COLO668 (cell line): ENCODE measurements around the gene PRKCH.

ENCODE experiments used
- DNase-seq: peaks from one replicate; lab custom pipeline; 2025; ENCODE audit not compliant: unreplicated experiment; lab: John Stamatoyannopoulos, UW

The PRKCH gene

DNA sequence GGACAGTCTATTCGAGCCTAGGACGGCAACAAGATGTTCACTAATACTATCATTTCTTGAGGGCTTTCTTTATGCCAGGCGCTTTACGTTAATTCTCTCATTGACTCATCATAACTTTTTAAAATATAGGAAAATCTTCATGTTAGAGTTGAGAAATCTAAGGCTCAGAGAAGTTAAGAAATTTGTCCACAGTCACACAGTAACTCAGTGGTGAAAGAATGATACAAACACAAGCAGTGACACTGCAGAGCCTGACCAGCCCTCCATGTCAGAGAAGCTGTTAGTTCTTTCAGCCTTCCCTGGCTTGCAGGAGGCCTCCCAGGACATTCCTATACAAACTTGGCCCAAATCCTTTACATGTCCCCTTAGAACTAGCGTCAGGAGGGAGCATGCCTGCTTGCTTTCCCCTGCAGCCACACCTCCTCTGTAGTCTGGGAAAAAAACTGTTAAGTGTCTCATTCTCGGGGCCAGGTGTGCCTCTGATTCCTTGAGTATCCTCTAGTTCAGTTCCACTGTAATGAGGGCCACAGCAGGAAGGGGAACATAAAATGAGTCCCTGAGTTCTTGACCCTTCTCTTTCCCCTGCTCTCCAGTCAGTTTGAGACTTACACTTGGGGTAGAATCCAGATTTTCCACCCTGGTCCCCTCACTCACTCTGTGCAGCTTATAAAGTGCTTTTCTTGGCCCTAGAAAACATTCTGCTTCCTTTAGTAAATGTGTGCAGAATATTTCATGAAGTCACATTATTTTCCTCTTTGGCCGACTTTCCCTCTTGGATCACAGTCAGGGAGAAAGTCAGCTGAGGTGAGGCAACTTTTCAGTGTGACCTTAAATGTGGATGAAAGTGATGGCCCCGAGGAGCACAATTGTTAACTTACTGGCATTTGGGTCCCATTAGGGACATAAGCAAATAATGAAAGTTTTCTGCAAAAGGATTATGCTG is 221.7 kb downstream of the PRKCH start:
- no peak for DNase-seq

DNA sequence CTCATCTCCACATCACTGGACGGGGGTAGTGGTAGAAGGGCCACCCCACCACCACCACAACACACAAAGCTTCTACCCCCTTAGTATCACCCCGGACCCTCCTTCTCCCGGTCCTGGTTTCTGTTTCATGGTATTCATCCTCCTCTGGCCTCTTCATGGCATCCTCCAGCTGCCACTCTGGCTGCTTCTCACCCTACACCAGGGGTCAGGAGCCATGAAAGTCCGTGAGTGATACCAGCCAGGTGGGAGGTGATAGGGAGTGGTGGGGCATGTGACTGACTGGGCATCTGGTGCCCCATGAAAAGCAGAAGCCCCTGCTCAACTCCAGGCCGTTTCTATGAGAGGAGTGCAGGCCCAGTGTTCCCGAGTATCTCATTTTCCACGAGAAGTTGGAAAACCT is 222.6 kb downstream of the PRKCH start:
- no peak for DNase-seq

DNA sequence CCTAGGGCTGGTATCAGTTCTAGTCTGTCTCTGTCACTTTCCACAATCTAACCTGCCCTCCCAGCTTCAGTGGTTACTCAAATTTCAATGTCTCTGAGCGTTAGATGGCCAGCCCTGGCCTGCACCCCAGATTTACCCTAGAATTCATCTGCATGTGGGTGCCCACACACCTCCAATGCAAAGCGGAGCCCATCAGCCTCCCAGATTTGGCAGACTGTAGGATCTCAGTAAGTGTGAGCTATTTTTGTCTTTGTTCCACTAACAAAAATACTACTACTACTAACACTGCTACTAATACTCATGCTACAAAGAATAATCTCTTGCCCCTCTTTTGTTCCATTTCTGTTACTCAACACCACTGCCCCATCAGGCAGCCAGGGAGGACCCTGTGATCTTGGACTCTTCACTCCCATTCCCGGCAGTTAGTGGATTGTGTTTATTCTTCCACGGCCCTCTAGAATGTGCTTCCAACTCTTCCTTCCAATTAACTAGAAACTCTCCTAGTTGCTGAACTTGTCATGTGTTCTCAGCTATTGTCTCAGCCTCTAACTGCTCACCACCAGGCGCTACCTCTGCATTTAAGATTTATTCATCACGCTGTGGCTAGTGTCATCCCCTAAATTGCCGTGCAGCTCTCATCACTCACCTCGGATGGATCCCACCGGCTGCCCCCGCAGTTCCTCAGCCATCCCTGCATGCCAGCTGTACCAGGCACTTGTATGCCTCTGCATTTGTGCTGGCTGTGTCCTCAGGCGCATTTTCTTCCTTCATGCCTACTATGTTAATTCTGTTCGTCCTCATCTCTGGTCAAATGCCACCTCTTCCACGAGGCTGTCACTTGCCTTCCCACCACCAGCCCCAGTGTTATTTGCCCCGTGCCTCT is 223.3 kb downstream of the PRKCH start:
- DNase-seq = no peak

DNA sequence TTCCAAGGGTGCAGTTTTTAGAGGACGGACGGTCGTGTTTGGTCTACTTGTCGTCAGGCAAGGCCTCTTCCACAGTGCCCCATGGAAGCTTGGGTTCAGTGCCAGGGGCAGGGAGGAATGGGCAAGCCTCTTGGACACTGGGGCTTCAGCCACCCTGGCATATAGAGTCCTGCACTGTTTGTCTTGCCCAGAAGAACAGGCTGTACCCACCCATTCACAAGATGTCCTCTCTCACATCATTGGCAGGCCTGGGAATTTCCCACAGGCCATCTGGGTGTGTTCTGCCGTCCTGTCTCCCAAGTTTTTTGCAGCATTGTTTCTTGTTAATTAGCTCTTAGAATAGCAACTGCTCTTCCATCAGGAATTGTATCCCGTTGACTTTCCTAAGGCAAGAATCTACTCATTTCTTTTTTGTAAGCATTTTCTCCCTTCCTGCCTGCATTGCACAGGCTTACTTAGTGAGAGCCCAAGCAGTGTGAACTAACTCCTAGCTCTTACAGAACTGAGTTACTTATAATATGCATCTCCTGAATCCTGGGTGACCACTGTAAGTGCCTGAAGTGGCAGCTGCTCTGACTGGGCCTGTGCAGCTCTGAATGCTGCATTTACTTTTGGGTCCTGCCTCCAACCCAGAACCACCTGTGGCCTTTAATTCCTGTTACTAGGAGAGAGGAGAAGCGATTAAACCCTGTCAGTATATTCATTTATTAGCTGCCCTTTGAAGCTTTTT is 224.5 kb downstream of the PRKCH start:
- DNase-seq = no peak

DNA sequence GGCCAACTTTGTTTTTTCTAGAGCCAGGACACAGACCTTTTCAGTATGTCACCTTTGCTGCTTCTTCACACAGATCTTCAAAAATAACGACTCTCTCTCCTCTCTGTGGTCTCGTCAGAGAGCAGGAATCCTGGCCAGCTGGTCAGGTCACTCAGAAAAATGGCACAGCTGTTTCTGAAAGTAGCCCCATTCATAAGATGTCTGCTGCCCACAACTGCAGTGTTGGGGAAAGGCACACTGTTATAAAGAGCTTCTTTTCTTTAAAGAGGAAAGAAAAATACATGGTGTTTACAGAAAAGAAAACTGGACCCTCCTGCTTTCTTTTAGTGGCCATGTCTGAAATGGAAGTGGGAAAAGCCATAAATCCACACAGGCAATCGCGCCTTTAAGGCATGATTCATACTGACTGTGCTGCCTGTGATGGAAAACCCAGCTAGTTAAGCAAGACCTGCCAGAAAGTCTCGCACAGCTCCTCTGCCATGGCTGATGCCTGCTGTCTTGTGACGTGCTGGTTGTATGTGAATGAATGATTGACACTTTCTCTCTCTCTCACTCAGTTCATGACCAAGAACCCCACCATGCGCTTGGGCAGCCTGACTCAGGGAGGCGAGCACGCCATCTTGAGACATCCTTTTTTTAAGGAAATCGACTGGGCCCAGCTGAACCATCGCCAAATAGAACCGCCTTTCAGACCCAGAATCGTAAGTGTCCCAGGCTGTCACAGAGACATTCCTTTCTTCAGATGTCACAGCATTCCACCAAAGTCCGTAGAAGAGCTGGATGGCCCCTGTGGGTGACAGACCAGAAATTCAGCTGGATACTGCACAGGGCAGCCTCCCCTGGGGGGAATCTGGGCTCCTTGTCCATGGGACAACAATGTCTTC is 226.0 kb downstream of the PRKCH start:
- no peak for DNase-seq

DNA sequence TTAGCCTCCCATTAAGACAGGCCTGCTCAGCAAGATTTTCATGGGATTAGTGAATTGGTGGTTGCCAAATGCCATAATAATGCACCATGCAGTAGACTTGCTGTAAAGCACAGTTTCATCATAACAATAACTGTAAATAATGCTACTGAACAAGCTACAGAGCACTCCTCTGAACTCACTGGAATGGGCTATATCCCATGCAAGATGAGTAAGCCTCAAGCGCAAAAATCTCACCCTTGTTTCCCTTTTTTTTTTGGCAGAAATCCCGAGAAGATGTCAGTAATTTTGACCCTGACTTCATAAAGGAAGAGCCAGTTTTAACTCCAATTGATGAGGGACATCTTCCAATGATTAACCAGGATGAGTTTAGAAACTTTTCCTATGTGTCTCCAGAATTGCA is 228.0 kb downstream of the PRKCH start:
- no peak for DNase-seq

DNA sequence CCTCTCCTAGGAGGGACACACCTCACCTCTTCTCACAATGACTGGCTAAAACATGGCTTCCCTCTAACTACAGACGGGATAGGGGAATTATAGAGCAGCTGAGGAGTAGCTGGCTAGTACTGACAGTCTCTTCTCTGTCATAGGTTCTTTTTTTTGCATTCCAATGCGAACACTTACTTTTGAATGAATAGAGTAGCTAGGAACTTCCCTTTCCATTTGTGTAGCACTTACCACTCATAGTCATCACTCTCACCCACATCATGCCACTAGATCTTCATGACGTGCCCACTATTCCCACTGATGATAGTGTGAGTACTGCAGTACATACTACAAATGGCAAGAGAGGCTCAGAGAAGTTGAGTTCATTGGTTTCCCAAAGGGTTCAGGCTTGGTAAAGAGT is 230.0 kb downstream of the PRKCH start:
- no peak for DNase-seq

DNA sequence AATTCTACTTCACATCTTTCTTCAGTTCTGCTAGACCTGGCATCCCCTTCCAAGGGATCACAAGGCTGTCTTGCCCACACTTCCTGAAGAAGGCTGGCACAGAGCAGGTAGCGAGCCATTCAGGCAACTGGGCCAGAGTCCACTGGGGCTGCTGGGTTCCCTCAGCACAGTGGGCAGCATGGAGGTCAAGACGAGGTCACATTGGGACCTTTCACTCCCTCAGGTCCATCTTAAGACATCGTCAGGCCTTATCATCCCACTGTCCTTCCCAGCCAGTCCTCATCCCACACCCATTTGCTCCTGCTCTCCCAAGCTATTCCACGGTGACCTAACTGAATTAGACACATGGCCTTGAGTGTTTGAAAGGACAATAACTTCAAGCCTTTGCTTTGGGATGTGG is 230.9 kb downstream of the PRKCH start:
- no peak for DNase-seq

DNA sequence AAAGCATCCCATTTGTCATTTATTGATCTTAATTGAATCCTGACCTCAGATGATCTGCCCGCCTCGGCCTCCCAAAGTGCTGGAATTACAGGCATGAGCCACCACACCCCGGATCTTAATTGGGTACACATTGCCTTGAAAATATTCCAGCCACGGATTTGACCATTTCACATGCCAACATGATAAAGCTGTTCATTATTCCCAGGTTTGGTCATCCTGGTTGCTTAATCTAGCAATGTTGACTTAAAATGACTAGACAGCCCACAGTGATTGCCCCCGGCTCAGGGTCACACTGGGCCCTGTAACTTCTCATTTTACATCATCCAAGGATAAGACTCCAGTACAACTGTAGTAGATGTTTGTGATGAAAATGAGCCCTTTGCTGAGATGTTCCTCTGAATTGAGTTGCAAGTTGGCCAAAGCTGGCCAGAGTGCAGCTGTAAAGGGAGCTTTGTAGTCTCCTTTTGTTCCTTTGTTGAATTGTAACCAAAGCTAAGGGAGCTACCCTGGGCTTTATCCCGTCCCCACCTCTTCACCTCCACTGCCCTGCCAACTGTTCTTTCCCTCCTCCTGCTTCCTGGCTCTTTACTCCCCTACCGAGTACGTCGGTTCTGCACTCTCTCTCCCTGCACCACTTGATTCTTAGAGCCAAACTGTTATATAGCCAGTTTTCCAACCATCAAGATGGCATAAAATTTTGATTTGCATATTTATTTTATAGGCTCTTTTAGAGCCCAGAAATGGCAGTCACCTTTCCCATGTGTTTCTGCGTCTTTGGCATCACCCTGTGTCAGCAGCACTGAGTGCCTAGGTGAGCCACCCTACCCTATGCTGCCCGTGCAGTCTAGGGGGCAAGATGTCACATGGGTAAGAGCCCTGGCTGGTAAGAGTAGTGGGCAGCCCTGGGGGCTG is 232.6 kb downstream of the PRKCH start:
- DNase-seq = no peak

DNA sequence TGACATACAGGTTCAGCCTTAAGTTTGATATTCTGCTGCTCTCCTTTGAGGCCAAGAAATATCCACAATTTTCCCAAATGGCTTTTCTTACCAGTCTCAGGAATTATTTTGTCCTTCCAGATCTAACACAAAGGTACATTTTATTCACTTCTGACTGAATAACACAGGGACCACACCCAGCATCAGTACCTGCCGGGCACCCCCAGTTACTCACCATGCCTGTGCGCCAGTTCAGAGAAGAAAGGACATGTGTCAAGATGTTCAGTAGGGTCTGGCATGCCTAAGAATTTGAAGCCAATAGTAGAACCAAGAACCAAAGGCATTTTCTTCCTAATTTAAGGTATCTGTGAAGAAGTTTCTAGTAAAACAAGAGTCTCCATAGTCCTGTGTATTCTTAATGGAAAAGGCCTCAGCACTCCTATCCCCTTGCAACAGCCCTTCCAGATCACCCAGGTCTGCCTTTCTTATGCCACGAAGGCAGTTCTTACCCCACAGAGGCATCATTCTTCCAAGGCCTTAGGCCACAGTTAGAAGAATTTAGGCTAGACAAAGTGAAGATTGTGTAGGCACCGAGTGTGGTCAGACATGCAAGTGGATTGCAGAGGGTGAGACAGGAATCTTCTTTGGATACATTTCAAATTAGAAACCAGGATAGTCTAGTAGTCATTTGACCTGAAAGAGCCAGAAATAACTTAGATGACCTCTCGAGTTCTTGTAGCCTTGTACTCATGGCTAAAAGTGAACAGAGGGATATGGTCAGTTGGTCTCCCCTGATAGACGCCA is 233.9 kb downstream of the PRKCH start:
- DNase-seq = no peak

DNA sequence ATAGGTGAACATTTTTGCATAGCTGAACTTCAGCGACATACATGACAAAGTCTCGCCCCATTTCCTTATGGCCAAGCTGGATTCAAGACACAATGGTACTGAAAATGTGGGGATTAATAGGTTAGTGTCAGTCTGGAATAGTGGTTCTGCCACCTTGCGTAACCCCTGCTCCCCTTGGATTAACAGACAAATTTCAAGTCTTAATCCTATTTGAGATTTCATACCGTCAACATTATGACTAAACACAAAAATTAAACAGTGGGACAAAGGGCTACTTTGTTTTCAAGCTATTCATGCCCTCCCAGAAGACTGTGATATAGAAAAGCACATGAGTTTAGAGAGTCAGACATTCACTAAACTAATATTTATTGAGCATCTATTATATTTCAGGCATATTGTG is 235.1 kb downstream of the PRKCH start:
- no peak for DNase-seq

DNA sequence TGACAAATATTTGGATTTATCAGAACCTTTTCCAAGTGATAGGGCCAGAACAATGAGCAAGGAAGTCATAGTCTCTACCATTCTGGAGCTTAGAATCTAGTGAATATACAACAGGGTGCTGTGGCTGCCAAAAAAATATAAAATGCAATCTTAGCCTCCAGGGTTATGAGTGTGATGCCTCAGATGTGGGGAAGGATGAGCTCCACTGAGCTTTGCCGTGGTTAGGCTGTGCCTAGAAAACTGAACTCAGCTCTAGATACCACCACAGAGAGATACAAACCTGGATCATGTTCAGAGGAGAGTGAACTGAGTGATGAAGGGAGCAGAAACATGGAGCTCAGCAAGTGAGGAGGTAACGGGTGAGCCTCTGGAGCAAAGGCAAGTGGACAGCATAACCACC is 235.9 kb downstream of the PRKCH start:
- no peak for DNase-seq

DNA sequence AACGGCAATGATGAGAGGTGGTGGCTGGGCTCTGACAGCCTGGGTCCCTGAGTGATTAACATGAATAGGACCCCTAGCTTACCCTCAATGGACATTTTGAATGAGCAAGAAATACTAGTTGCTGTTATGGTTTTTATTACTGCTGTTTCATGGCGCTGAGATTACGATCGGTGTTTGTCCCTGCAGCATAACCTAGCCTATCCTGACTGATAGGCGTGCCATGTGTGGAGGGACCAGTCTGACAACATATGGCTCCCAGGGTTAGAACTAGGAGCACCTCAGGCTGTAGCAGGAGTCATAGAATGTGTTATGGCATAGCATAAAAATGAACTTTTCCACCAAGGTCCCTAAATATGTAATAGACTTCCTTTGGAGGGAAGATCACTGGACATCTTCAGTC is 236.5 kb downstream of the PRKCH start:
- no peak for DNase-seq

DNA sequence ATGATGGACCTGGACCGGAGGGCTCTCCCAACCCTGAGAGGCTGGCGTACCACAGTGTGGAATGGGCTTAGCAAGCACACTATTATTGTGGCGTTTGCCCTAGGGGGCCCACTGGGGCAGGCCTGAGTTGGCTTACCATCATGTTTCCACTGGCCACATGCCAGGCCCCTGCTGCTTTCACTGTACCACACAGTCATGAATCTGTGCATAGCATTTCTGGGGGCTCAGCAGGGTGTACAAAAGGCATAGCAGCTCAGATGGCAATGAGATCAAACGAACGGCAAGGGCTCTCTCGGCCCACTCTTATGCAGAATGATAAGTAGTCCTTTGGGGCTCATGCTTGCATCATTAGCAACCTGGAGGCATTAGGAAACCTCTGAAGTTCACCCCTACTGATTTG is 236.9 kb downstream of the PRKCH start:
- DNase-seq = peak; percentile 62

DNA sequence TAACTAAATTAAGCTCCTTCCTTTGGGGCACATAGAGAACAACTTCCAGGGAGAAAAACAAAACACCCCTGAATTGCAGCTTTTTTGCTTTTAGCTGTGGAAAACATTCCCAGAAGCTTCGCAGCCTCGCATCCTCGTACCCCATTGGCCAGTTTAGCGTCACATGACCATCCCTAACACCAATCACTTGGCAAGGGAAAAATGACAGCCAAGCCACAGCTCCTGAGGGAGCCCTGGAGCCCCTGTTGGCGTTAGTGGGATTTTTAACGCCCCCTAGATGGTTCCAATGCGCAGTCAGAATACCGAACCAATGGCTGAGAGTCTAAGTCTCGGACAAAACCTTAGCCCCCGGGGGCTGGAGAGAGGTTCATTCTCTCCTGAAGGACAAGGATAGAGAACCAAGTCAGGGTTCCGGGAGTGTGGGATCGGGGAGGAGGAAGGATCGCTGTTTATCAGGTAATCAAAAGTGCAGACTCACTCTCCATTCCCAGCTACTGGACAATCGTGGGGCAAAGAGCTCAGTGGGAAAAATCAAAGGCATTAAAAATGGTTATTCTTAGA is 238.3 kb downstream of the PRKCH start:
- no peak for DNase-seq

DNA sequence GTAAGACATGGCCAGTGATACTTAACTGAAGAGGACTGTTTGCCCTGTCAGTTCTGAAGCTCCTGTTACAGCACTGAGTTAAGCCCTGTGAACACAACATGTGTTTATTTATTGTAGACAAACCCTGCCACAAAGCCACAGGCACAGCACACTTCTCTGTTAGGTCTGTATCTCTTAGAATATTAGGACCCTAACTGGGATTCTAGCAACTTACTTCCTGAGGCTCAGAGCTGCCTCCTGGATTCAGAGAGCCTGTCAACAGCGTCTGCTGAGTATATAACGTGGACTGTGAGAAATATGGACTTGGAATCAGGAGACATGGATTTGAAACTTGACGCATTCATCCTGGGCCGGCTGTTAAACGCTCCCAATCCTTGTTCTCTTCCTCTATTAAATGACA is 238.9 kb downstream of the PRKCH start:
- no peak for DNase-seq

DNA sequence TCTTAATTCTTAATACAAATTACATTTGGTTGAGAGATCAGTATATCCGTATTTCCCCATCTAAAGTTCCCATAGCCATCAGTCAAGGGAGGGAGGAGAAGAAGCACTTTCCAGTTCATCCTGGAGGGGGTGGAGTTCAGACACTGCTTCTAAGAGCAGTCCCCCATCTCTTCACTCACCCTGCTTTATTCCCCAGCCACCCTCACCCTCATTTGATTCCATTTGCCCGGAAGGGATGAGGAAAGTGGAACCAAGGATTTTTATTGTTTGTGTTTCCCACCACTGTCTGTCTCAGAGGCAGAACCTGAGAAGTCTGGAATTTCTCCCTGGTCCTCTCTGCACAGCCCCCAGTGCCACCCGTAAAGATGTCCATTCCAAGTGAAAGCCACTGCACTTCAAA is 239.7 kb downstream of the PRKCH start:
- DNase-seq = no peak

DNA sequence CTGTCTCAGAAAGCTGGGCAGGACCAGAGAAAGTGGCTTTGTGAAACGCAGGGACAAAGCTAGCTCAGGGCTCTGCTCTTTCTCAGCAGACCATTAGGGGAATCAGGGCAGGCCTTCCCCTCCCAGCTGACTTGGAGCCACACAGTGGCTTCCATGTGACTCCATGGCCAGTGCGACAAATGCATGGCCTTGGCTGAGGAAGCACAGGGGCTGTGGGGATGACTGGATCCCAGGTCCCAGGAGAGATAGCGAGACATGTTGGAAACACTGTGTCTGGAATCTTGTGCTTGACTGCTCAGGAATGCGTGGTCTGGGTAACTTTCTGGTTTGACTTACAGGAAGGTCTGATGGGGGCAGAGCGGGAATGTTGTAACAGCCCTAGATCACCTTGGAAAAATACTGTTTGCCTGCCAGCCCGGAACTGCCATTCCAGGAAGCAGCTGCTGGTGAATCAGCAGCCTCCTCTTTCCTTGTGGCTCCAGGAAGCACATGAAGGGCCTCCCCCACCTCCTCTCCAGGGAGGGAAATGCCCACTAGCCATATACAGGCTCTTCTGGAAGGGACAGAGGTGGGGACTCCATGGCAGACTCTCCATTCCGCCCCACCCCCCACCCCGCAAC is 240.4 kb downstream of the PRKCH start:
- peak; percentile 70 for DNase-seq
